ENCODE data around the gene NRXN3.

- TF ChIP-seq CTCF (conservative IDR thresholded peaks at IDR 0.05; ENCODE audit: low read depth, low read length) (no peak), EZH2 (IDR thresholded peaks at IDR 0.05; ENCODE audit: low read length, unreplicated experiment) (no peak)
These were observed 440.8 kb downstream of the NRXN3 start for GRCh38 chr14:78610994-78611393.
